HG03457 (cell line): ENCODE measurements around the gene COA8.
A peak's percentile ranks its signal among the peaks of the same experiment; 100 is the strongest.
"Not testable (repeated sequence)": the region's sequence is repeated elsewhere in the genome, so short reads cannot be mapped to it uniquely, and the experiment has no call there.

ENCODE experiments used
- ATAC-seq: cut with Tn5 transposase; IDR thresholded peaks from one replicate; pipeline ENCODE4 v1.9.1; 2021; ENCODE audit warnings: moderate number of reproducible peaks; ENCODE audit not compliant: unreplicated experiment

COA8 gene

GRCh38 chr14:103568952-103569351, 6.2 kb downstream of the COA8 start:
- no peak for ATAC-seq

DNA sequence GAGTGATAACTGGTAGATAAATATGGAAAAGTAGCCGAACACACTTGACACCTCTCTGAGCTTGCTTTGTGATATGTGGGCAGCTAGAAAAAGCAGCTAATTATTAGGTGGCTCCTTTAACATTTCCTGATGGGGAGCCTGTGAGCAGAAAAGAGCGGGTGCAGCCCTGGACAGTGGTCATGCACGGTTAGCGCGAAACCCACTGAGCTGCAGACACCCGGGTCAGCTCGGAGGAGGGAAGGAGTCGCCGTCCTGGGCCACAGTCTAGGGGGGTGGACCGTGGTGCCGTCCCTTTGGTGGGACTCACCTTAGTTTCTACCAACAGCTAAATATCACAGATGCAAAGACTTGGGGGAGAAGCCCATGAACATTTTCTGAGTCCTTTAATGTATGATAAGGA, 6.6 kb downstream of the COA8 start:
- ATAC-seq, result no peak

- ATAC-seq, result no peak
Observed at GRCh38 chr14:103574104-103574503, 11.3 kb downstream of the COA8 start.

DNA sequence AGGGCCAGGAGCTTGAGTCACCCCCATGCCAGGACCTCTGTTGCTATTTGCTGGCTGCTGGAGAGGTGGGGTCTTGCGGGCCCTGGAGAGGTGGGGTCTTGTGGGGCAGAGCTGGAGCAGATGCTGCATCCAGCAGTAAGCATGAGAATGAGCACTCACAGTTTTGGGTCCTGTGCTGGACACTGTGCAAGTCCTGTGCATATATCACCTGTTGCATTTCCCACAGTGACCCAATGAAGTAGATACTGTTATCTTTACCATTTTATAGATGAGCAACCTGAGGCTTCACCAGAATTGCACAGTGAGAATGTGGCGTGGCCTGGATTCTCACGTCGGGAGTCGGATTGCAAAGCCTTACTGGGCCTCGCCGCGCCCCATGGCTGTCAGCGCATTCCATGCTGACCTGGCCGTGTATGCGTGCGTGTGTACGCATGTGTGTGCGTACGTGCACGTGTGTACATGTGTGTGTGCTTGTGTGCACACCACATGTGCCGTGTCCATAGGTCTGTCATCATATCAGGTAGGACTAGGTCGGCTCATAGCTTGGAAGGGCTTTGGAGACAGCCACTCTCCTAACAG, 12.0 kb downstream of the COA8 start:
- ATAC-seq, result no peak

DNA sequence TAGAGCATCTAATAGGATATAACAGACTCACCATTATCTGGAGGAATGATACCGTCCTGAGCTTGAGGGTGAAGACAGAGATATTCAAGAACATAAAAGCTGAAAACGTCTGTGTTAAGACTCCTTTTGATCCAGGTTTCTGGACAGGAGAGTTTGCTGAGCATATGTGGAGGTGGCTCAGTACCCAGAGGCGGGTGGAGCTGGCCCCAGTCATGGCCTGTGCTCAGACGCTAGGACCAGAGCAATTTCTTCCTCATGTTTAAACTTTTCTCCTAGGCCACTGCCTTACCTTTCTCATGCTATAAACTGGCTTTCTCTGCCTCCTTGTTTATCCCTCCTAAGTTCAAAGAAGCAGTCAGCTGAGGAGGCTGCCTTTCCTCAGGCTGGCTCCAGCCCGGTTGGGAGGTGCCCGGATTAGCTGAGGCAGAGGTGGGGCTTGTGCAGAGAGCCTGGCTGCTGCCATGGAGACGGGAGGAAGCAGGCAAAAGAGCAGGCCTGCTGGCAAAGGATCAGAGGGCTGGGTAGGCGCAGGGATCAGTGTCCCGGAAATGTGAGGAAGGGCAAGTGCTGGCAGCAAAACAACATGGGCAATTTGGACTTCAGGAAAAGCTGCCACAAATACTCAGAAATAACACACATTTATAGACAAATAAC, 13.7 kb downstream of the COA8 start:
- no peak for ATAC-seq

GRCh38 chr14:103578401-103579075, 15.8 kb downstream of the COA8 start:
- no peak for ATAC-seq

GRCh38 chr14:103581206-103581605, 18.4 kb downstream of the COA8 start:
- ATAC-seq, result no peak

- no peak for ATAC-seq
Observed at GRCh38 chr14:103581954-103582703, 19.4 kb downstream of the COA8 start.

GRCh38 chr14:103584326-103584915, 21.7 kb downstream of the COA8 start:
- no peak for ATAC-seq

DNA sequence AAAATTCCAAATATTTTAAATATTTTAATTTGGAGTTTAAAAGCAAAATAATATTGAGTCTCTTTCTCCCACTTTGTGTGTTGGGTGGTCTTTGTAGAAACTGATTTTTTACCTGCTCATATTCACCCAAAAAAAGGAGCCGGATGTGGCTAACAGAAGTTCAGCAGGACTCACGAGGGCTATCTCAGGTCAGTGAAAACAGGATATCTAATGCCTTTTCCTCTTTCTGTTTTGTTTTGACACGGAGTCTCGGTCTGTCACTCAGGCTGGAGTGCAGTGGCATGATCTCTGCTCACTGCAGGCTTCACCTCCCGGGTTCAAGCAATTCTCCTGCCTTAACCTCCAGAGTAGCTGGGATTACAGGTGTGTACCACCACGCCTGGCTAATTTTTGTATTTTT, 30.8 kb downstream of the COA8 start:
- peak; percentile 72 for ATAC-seq

- no peak for ATAC-seq
Observed at GRCh38 chr14:103594265-103594664, 31.5 kb downstream of the COA8 start.

DNA sequence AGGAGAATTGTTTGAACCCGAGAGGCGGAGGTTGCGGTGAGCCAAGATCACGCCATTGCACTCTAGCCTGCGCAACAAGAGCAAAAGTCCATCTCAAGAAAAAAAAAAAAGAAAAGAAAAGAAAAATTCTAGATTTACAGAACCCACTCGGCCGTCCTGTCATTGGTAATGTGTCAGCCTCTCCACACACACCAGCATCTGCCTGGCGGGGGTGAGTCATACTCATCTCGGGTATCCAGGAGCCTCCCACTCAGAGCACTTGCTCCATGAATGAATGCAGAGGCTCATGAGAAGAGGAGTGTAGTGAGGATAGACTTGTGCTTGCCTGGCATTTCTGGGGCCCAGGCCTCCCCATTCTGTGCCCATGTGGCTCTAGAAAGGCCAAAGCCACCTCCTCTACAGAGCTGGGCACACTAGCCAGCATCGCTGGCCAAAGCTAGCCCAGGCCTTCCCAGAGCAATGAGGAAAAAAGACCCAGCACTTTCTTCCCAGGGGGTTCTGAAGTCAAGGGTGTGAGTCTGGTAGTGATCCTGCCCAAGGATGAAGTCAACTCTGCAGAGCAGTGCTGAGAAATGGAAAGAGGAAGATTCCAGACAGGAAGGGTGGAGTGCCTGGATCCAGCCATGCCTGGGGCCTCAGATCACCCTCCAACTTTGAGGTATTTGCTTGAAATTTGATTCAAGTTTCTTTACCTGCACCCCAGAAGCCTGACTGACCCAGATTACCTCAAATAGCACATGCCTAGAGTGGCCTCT, 35.0 kb downstream of the COA8 start:
- no peak for ATAC-seq

GRCh38 chr14:103600503-103600902, 37.7 kb downstream of the COA8 start:
- no peak for ATAC-seq

GRCh38 chr14:103604620-103605019, 41.9 kb downstream of the COA8 start:
- no peak for ATAC-seq

DNA sequence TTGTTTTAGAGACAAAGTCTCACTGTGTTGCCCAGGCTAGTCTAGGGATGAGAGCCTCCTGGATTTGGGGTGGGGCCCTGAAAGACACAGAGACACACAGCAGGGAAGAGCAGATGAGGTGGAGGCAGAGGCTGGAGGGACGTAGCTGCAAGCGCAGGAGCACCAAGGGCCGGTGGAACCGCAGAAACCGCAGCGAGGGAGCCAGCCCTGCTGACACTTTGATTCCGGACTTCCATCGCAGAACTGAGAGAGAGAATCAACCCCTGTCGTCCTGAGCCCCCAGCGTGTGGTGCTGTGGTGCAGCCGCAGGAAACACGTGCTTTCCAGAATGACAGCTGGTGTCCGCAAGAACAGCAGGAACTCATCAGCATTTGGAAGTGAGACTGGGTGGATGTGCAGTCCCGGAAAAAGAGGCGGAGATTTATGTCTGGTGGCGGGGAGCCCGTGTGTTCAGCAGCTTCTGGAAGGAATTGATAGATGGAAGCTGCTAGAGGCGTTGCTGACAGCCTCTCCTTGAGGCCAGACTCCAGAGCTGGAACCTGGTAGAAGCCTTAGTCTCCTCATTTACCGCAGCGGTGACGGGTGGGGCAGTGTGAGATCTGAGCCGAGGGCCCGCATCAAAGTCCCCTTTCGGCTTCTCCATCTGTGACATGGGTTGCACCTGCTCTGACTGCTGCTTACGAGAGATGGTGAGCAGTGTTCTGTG, 44.4 kb downstream of the COA8 start:
- no peak for ATAC-seq

GRCh38 chr14:103607822-103608221, 45.1 kb downstream of the COA8 start:
- no peak for ATAC-seq

- not testable (repeated sequence) for ATAC-seq
Observed at GRCh38 chr14:103609081-103609480, 46.3 kb downstream of the COA8 start.

GRCh38 chr14:103611215-103611614, 48.5 kb downstream of the COA8 start:
- ATAC-seq, result no peak

GRCh38 chr14:103613517-103613916, 50.8 kb downstream of the COA8 start:
- ATAC-seq, result no peak
